HK-2 (cell line): Measurements from ENCODE around the gene KIAA1328.

Experiments
- DNase-seq: peaks from one replicate; pipeline ENCODE4 v3.0.0-alpha.2; 2018; ENCODE audit not compliant: unreplicated experiment

The KIAA1328 gene

DNA sequence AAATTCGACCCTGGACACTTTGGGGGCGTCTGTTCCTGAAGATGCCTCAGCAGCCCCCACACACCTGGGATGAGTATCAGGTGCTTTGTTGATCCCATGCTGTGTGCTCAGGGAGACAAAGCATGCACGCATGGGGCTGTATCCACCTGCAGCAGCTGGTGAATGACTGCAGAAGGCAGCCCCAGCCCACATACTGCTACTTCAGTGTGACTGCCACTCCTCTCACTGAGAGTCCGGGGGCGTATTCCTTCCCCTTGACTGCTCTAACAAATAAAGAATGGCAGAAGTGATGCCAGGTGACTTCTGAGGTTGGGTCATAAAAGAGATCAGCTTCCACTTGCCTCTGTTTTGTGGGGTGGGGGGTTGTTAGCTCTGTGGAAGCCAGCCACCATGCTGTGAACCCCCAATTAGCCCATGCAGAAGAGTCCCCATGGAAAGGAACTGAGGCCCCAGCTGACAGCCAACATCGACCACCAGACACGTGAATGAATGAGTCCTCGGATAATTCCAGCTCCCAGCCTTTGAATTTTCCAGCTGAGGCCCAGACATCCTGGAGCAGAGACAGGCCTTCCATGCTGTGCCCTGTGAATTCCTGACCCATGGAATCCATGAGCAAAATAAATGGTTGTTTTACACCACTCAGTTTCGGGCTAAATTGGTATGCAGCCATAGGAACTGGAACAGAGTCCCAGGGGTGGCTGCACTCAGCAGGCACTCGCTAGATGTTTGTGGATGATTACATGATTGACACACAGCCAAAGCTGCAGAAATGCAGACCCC, 447.4 kb downstream of the KIAA1328 start:
- no peak for DNase-seq

DNA sequence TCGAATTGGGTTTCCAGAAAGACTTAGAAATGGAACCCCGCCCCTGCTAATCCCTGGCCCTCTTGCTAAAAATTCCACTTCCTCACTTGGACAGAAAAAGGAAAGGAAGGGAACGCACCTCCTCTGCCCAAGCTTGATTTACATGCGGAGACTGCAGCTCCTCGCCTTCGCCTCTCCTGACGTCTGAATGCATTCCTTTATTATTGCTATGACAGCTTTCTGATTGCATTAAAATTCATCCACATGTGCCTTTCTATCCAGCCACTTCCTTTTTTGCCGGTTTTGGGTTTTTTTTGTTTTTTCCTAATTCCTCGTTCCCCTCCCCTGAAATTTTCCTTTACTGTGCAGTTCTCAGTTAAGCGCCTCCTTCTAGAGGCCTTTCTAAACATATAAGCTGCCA, 448.9 kb downstream of the KIAA1328 start:
- no peak for DNase-seq
